Effector memory CD4-positive, alpha-beta T cell (primary cell): ENCODE data around the gene PTPRS.

Experiments
- DNase-seq, 3 donors: peaks; one replicate each; pipeline ENCODE4 v3.0.0-alpha.2; 2020
- H3K27ac ChIP-seq: 2 replicates; pipeline ENCODE4 v1.7.0; 2013; ENCODE audit warnings: mild to moderate bottlenecking, low read length, moderate library complexity; ENCODE audit not compliant: insufficient read depth, poor library complexity, severe bottlenecking
- H3K27me3 ChIP-seq: replicated peaks from 2 replicates; pipeline ENCODE4 v1.7.0; 2013; ENCODE audit warnings: mild to moderate bottlenecking, low read length; ENCODE audit not compliant: insufficient read depth, control insufficient read depth, poor library complexity, severe bottlenecking
- H3K36me3 ChIP-seq: 2 replicates; pipeline ENCODE4 v1.7.0; 2013; ENCODE audit warnings: mild to moderate bottlenecking, low read length, moderate library complexity; ENCODE audit not compliant: control insufficient read depth, insufficient read depth
- H3K4me1 ChIP-seq: 2 replicates; pipeline ENCODE4 v1.7.0; 2013; ENCODE audit warnings: low read length, mild to moderate bottlenecking; ENCODE audit not compliant: control insufficient read depth, insufficient read depth, poor library complexity, severe bottlenecking
- H3K4me3 ChIP-seq: 2 replicates; pipeline ENCODE4 v1.7.0; 2013; ENCODE audit warnings: low read length, low read depth, mild to moderate bottlenecking; ENCODE audit not compliant: insufficient read depth, poor library complexity, severe bottlenecking
- H3K9me3 ChIP-seq: 2 replicates; pipeline ENCODE4 v1.7.0; 2013; ENCODE audit warnings: mild to moderate bottlenecking, low read length, moderate library complexity; ENCODE audit not compliant: control insufficient read depth

The PTPRS gene

DNA sequence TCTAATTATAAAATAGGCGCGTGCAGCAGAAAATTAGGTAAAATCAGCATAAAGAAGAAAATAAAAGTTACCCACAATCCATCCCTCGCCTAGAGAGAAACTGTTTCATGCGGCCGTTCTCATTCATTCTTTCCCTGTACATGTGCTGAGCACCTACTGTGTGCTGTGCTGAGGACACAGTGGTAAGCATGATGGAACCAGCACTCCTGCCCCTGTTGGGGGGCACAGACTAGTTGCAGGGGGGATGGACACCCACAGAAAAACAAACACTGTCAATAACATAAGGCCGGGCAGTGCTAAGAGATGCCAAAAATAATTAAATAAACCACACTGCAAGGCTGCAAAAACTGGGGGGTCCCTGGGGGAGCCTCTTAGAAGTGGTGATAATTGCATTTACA lies 43.3 kb downstream of the PTPRS start:
- Histone ChIP-seq H3K27me3 (peaks cover 3% of the 10 kb centered on the region), H3K27ac (no peak overlapping the region), H3K9me3 (no peaks in the 10 kb centered on the region), H3K4me3 (no peak overlapping the region), H3K4me1 (peaks cover 10% of the 10 kb centered on the region), H3K36me3 (no peaks in the 10 kb centered on the region)
- no peak for DNase-seq

DNA sequence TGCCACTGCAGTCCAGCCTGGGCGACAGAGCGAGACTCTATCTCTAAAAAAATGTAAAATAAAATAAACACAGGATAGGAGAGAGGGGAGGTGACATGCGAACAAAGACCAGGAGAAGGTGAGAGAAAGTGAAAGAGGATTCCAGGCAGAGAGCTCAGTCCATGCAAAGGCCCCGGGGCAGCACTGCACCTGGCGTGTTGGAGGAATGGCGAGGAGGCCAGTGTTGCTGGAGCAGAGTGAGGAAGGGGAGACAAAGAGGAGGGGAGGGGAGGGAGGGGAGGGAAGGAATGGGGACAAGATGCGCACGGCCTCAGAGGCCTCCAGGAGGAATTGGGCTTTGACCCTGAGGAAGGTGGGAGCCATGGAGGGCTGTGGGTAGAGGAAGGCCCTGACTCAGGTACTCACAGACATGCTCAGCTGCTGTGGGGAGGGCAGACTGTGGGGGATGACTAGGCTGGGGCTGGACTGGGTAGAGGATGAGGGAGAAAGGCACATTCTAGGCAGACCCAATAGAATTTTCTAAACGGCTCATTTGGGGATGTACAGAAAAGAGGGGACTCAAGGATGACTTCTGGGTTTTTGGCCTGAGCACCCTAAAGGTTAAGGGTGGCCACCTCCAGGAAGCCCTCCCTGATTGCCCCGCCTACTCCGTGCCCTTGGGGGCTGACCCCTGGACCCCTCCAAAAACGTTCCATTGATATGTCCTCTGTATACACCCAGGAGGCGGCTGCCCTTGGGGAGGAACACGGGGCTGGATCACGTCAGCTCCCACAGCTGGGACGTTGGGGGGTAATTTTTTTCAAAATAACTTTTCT lies 43.9 kb downstream of the PTPRS start:
- Histone ChIP-seq H3K27me3 (peaks cover 7% of the 10 kb centered on the region), H3K4me1 (peaks cover 16% of the 10 kb centered on the region), H3K36me3 (no peaks in the 10 kb centered on the region), H3K9me3 (no peaks in the 10 kb centered on the region), H3K27ac (no peak overlapping the region), H3K4me3 (no peak overlapping the region)
- DNase-seq = no peak

DNA sequence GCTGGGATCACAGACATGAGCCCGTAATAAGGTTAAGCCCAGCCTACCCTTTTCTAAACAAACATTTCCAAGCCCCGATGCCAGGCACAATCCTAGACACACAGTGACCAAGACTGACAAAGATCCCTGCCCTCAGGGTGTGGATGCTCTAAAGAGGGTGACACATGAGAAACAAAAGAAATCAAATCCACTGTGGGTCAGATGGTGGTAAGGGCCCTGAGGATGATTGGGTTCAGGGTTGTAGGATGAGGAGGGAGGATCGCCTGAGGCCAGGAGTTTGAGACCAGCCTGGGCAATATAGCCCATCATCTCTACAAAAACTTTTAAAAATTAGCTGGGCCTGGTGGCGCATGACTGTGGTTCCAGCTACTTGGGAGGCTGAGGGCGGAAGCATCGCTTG lies 44.6 kb downstream of the PTPRS start:
- H3K27ac ChIP-seq = no peak overlapping the region
- no peak for DNase-seq
- H3K36me3 ChIP-seq = no peaks in the 10 kb centered on the region
- H3K4me1 ChIP-seq = peaks cover 18% of the 10 kb centered on the region
- H3K27me3 ChIP-seq = peaks cover 8% of the 10 kb centered on the region
- H3K4me3 ChIP-seq = no peak overlapping the region
- H3K9me3 ChIP-seq = no peaks in the 10 kb centered on the region

DNA sequence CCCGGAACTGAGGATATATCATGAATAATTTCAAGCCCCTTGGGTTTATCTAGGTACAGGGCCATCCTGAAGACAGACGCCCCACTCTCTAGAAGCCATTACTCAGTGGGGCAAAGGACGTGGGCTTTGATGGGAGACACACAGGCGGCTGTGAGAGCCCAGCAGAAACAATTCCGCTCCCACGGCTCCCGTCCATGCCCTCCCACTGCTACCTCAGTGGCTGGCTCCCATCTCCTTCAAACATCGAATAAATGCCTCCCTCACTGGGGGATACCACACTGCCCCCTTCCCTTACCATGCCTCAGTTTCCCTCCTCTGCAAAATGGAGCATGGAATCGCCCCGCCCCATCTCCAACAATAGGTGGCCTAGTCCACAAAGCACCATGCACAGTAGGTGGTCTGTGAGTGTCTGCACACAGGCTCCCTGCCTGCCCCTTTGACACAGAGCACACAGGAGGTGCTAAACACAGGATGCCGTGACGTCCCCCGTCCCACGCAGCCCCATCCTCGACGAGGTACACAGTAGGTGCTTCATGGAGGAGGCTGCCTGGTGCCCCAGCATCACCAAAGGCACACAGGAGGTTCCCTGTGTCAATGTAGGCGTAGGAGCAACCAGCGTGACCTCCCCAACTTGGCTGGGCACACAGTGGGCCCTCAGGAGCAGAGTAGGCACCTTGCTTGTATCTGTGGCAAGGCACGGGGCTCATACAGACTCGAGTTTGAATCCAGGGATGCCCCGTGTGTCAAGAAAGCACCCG lies 46.0 kb downstream of the PTPRS start:
- no peak overlapping the region for H3K4me3 ChIP-seq

DNA sequence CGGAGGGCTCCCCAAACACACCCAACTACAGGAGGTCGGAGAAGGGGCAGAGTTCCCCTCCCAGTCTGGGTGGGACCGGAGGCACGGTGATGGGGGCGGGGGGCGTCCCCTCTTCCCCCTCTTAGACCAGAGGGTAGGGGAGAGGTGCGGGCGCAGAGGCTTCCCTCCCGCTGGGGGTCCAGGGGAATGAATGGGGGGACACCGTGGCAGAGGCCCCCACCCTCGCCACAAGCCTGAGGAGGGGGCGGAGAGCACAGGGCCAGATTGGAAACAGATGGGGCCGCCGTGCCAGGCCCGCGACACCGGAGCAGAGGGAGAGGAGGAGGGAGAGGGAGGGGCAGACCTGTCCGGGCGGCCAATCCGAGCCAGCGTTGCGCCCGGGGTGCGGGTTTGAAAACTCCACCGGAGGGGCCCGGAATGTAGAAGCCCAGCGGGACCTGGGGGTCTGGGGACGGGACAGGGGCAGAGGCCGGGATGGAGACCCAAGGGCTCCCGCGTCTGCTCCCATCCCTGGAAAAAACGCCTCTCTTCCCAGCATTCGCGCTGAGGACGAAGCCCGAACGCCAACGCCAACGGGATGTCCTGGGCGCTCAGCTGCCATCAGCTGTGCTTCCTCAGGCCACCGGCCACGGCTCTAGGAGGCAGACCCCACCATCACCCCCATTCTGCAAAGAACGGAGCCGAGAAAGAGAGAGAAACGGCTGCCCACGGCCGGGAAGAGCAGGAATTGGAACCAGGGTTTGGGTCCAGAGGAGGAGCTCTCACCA lies 46.8 kb downstream of the PTPRS start:
- peaks cover 13% of the 10 kb centered on the region for H3K27me3 ChIP-seq
- H3K4me1 ChIP-seq = peaks cover 18% of the 10 kb centered on the region
- H3K27ac ChIP-seq = no peak overlapping the region
- no peaks in the 10 kb centered on the region for H3K36me3 ChIP-seq
- peak overlapping the region; percentile 45 for H3K4me3 ChIP-seq
- DNase-seq = no peak
- no peaks in the 10 kb centered on the region for H3K9me3 ChIP-seq

More for the DNA sequence above, 46.0 kb downstream of the PTPRS start:
- peaks cover 18% of the 10 kb centered on the region for H3K4me1 ChIP-seq
- no peaks in the 10 kb centered on the region for H3K9me3 ChIP-seq
- no peak overlapping the region for H3K27ac ChIP-seq
- H3K36me3 ChIP-seq = no peaks in the 10 kb centered on the region
- H3K27me3 ChIP-seq = peaks cover 13% of the 10 kb centered on the region
- DNase-seq = no peak

DNA sequence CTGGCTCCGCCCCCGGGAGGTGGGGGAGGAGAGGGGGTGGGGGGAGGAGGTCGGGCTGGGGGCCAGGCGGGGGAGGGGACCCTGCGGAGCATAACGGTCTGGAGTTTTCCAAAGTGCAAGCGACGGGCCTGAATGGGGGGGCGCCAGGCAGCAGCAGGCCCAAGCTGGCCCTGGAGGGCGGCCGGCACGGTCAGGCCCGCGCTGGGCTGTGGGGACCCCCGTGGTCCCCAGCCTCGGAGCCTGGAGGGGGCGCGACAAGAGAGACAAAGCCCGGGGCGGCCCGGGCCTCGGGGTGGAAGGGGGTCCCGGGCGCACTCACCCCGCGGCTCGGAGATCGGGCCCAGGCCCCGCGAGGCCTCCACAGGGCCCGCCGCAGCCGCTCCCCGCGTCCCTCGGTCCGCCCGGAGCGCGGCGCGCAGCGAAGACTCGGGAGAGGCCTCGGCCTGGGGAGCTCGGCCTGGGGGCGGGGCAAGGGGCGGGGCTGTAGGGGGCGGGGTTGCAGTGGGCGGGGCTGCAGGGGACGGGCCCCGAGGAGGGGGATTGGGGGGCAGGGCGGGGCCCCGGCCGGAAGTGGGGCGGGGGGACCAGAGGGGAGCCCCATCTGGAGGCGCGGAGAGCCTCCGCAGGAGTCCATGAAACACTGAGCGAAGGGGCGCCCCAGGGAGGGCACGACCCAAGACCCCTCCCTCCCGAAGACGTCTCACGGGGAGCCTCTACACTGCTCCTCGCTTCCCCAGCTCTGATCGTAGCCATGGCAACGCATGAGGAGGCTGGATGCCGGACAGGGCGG lies 47.6 kb downstream of the PTPRS start:
- peak overlapping the region; percentile 45 for H3K4me3 ChIP-seq
- H3K27me3 ChIP-seq = peaks cover 13% of the 10 kb centered on the region
- H3K4me1 ChIP-seq = peaks cover 18% of the 10 kb centered on the region
- DNase-seq = peak in 1 of 3 donors; percentile 4
- H3K36me3 ChIP-seq = no peaks in the 10 kb centered on the region
- no peak overlapping the region for H3K27ac ChIP-seq
- no peaks in the 10 kb centered on the region for H3K9me3 ChIP-seq

DNA sequence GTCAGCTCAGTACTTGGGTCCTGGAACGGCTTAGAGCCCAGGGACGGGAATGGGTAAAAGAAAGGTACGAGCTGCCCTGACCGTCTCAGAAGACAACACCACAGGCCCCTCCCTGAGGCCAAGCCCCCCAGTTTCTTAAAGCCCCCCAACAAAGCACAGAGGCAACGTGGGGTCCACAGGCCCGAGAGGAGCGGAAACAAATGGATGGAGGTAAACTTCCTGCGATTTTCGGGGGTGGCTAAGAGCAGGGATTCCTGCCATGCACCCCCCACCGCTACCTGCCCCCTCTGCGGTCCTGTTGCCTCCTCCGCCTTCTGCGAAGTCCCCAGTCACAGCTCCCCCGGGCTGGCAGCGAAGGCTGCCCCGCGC lies 48.2 kb downstream of the PTPRS start:
- no peak overlapping the region for H3K27ac ChIP-seq
- peaks cover 18% of the 10 kb centered on the region for H3K4me1 ChIP-seq
- peak overlapping the region; percentile 24 for H3K4me3 ChIP-seq
- no peak for DNase-seq
- H3K9me3 ChIP-seq = no peaks in the 10 kb centered on the region
- H3K27me3 ChIP-seq = peaks cover 13% of the 10 kb centered on the region
- no peaks in the 10 kb centered on the region for H3K36me3 ChIP-seq

DNA sequence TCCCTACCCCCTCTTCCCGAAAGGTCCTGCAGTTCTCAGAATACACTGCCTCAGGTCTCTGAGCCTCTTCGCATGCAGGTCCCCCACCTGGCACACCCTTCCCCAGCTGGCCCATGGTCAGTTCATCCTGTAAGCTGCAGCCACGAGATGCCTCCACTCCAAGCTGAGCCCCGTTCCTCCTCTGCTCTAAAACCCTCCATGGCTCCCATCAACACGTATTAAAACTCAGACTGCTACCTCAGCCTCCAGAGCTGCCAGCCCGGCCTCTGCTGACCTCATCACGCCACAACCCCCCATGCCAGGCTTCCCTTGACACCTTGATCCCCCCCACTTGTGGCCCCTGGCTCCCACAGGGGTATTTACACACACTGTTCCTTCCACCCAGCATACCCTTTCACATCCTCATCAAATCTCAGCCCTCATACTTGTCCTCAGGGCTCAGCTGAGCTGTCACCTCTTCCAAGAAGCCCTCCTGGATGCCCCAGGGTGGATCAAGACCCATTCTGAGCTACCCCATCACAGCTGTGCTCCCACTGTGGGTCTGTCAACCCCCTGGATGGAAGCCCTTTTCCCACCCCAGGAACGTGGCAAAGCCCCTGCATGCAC lies 48.9 kb downstream of the PTPRS start:
- DNase-seq = no peak
- Histone ChIP-seq H3K4me3 (no peak overlapping the region), H3K27me3 (peaks cover 13% of the 10 kb centered on the region), H3K36me3 (no peaks in the 10 kb centered on the region), H3K4me1 (peaks cover 18% of the 10 kb centered on the region), H3K9me3 (no peaks in the 10 kb centered on the region), H3K27ac (no peak overlapping the region)
